Muscle of leg (tissue), 11 donors: ENCODE measurements around the gene LYSMD1. TPM values are rescaled to one million over a fixed set of nuclear protein-coding genes. Genes with fewer than 3 reads are reported as not detected.
A peak's percentile ranks its signal among the peaks of the same experiment; 100 is the strongest.

Source experiments
- DNase-seq: peaks from one replicate; pipeline ENCODE4 v3.0.0; 2013
- H3K27ac ChIP-seq: one replicate; pipeline ENCODE4 v1.5.1; 2013; ENCODE audit warnings: mild to moderate bottlenecking, low read length, control low read depth
- H3K27me3 ChIP-seq: one replicate; pipeline ENCODE4 v1.6.1; 2013; ENCODE audit warnings: low read length; ENCODE audit not compliant: control insufficient read depth, insufficient read depth
- H3K36me3 ChIP-seq: one replicate; pipeline ENCODE4 v1.6.1; 2013; ENCODE audit warnings: low read length; ENCODE audit not compliant: control insufficient read depth, insufficient read depth
- H3K4me1 ChIP-seq: one replicate; pipeline ENCODE4 v1.6.1; 2013; ENCODE audit warnings: low read length; ENCODE audit not compliant: control insufficient read depth, insufficient read depth
- H3K4me3 ChIP-seq: one replicate; pipeline ENCODE4 v1.5.1; 2013; ENCODE audit warnings: low read length, control low read depth
- H3K9me3 ChIP-seq: replicated peaks from 2 replicates; pipeline ENCODE4 v1.6.1; 2013; ENCODE audit warnings: low read depth, low read length; ENCODE audit not compliant: control insufficient read depth
- WGBS: methylation state at CpG from one replicate; pipeline ENCODE4 v1.1.5; 2013; ENCODE audit warnings: missing lambda C conversion rate; ENCODE audit not compliant: insufficient coverage; 5-methylcytosine and 5-hydroxymethylcytosine counted together
- polyA plus RNA-seq, 8 donors: library from polyadenylated mRNA; unstranded; fragments of 120-200 nt; gene quantifications; one replicate each; pipeline versions ENCODE4 v1.2.1 to v1.2.3, GENCODE V29; 2013; ENCODE audit warnings: inconsistent platforms in 1 of 8, low replicate concordance in 1 of 8; ENCODE audit not compliant: insufficient read length in 8 of 8, insufficient read depth in 1 of 8
- total RNA-seq: library from RNA; stranded (reverse); fragments of 120-200 nt; gene quantifications from one replicate; pipeline ENCODE4 v1.2.4, GENCODE V29; 2013

LYSMD1 gene
- total and polyA plus RNA-seq, 9 donors = 10.2 to 14.1 (median 11.7) TPM

- H3K4me1 ChIP-seq = peaks cover 24% of the 10 kb centered on the region
- DNase-seq = peak; percentile 95
- H3K9me3 ChIP-seq = no peaks in the 10 kb centered on the region
- H3K27ac ChIP-seq = peak overlapping the region; percentile 74
- H3K27me3 ChIP-seq = no peaks in the 10 kb centered on the region
- peak overlapping the region; percentile 41 for H3K4me3 ChIP-seq
- WGBS = 8% methylated on average over 43 of the region's 45 CpGs
- peaks cover 30% of the 10 kb centered on the region for H3K36me3 ChIP-seq
Observed at GRCh38 chr1:151130987-151131586, 34.6 kb downstream of the LYSMD1 start.

- DNase-seq = no peak
- no peaks in the 10 kb centered on the region for H3K27me3 ChIP-seq
Observed at GRCh38 chr1:151128800-151129199, 36.9 kb downstream of the LYSMD1 start.

GRCh38 chr1:151124763-151125403 is 40.8 kb downstream of the LYSMD1 start:
- no peak for DNase-seq
- no peak overlapping the region for H3K4me3 ChIP-seq
- no CpG with 5 or more reads among the region's 5 CpGs for WGBS
- no peak overlapping the region for H3K27ac ChIP-seq
- H3K4me1 ChIP-seq = no peaks in the 10 kb centered on the region
- no peaks in the 10 kb centered on the region for H3K9me3 ChIP-seq
- no peaks in the 10 kb centered on the region for H3K27me3 ChIP-seq
- peaks cover 2% of the 10 kb centered on the region for H3K36me3 ChIP-seq

More at GRCh38 chr1:151128800-151129199, 36.9 kb downstream of the LYSMD1 start:
- H3K9me3 ChIP-seq = no peaks in the 10 kb centered on the region
- H3K27ac ChIP-seq = no peak overlapping the region
- H3K4me3 ChIP-seq = no peak overlapping the region
- peaks cover 23% of the 10 kb centered on the region for H3K4me1 ChIP-seq
- WGBS = 80% methylated on average over 2 of the region's 6 CpGs
- H3K36me3 ChIP-seq = peaks cover 7% of the 10 kb centered on the region

GRCh38 chr1:151113877-151114276 is 51.8 kb downstream of the LYSMD1 start:
- Histone ChIP-seq H3K27me3 (no peaks in the 10 kb centered on the region), H3K4me1 (no peaks in the 10 kb centered on the region), H3K36me3 (peaks cover 10% of the 10 kb centered on the region), H3K9me3 (no peaks in the 10 kb centered on the region), H3K4me3 (no peak overlapping the region), H3K27ac (no peak overlapping the region)
- no peak for DNase-seq
- WGBS = no CpG with 5 or more reads among the region's 5 CpGs

Other genes with a start within 250 kb of the LYSMD1 start
- 40.6 TPM for gene SETDB1, start 239.5 kb downstream of the LYSMD1 start, total RNA-seq
- 10 to 100 TPM; 31.5 to 41.5 (median 36.3) TPM for gene SETDB1, start 239.5 kb downstream of the LYSMD1 start, polyA plus RNA-seq
- 47.3 TPM for gene CERS2, start 191.1 kb downstream of the LYSMD1 start, total RNA-seq
- gene CERS2, start 191.1 kb downstream of the LYSMD1 start, polyA plus RNA-seq = 100 to 1,000 TPM in 2 of 8 donors, 10 to 100 TPM in 6; 62.3 to 111 (median 84.0) TPM
- 0.04 TPM for gene ANXA9, start 183.6 kb downstream of the LYSMD1 start, total RNA-seq
- gene ANXA9, start 183.6 kb downstream of the LYSMD1 start, polyA plus RNA-seq = 1 to 10 TPM; 2.1 to 3.5 (median 2.5) TPM
- 15.7 TPM for gene MINDY1, start 159.0 kb downstream of the LYSMD1 start, total RNA-seq
- 10 to 100 TPM; 15.8 to 20.4 (median 17.0) TPM for gene MINDY1, start 159.0 kb downstream of the LYSMD1 start, polyA plus RNA-seq
- gene PRUNE1, start 157.5 kb downstream of the LYSMD1 start, total RNA-seq = 19.3 TPM
- gene PRUNE1, start 157.5 kb downstream of the LYSMD1 start, polyA plus RNA-seq = 10 to 100 TPM; 23.4 to 29.8 (median 25.6) TPM
- 0.53 TPM for gene BNIPL, start 129.3 kb downstream of the LYSMD1 start, total RNA-seq
- gene BNIPL, start 129.3 kb downstream of the LYSMD1 start, polyA plus RNA-seq = 1 to 10 TPM in 3 of 8 donors, under 1 TPM in 5; 0.22 to 5.1 (median 0.69) TPM
- gene C1orf56, start 118.2 kb downstream of the LYSMD1 start, total RNA-seq = 2.6 TPM
- 1 to 10 TPM; 4.7 to 8.6 (median 5.9) TPM for gene C1orf56, start 118.2 kb downstream of the LYSMD1 start, polyA plus RNA-seq
- gene CDC42SE1, start 106.3 kb downstream of the LYSMD1 start, total RNA-seq = 42.6 TPM
- gene CDC42SE1, start 106.3 kb downstream of the LYSMD1 start, polyA plus RNA-seq = 10 to 100 TPM; 47.5 to 68.4 (median 54.3) TPM
- gene MLLT11, start 105.5 kb downstream of the LYSMD1 start, total RNA-seq = 5.5 TPM
- gene MLLT11, start 105.5 kb downstream of the LYSMD1 start, polyA plus RNA-seq = 10 to 100 TPM; 11.0 to 20.1 (median 15.2) TPM
- 8.2 TPM for gene GABPB2, start 95.1 kb downstream of the LYSMD1 start, total RNA-seq
- 1 to 10 TPM; 3.7 to 6.3 (median 4.8) TPM for gene GABPB2, start 95.1 kb downstream of the LYSMD1 start, polyA plus RNA-seq
- 33.4 TPM for gene SEMA6C, start 19.3 kb downstream of the LYSMD1 start, total RNA-seq
- gene SEMA6C, start 19.3 kb downstream of the LYSMD1 start, polyA plus RNA-seq = 100 to 1,000 TPM in 1 of 8 donors, 10 to 100 TPM in 7; 56.3 to 112 (median 88.1) TPM
- gene TNFAIP8L2, start 9.3 kb downstream of the LYSMD1 start, total RNA-seq = 3.0 TPM
- gene TNFAIP8L2, start 9.3 kb downstream of the LYSMD1 start, polyA plus RNA-seq = 1 to 10 TPM; 1.5 to 2.5 (median 2.1) TPM
- 53.6 TPM for gene SCNM1, start 242 bp upstream of the LYSMD1 start, total RNA-seq
- gene SCNM1, start 242 bp upstream of the LYSMD1 start, polyA plus RNA-seq = 10 to 100 TPM; 32.9 to 42.8 (median 36.7) TPM
- 15.2 TPM for gene TMOD4, start 10.1 kb upstream of the LYSMD1 start, total RNA-seq
- gene TMOD4, start 10.1 kb upstream of the LYSMD1 start, polyA plus RNA-seq = 10 to 100 TPM; 15.4 to 38.4 (median 22.6) TPM
- gene VPS72, start 24.3 kb upstream of the LYSMD1 start, total RNA-seq = 45.0 TPM
- 10 to 100 TPM; 44.2 to 59.9 (median 52.8) TPM for gene VPS72, start 24.3 kb upstream of the LYSMD1 start, polyA plus RNA-seq
- 27.1 TPM for gene PIP5K1A, start 32.6 kb upstream of the LYSMD1 start, total RNA-seq
- 10 to 100 TPM; 35.0 to 46.0 (median 38.3) TPM for gene PIP5K1A, start 32.6 kb upstream of the LYSMD1 start, polyA plus RNA-seq
- gene PSMD4, start 88.8 kb upstream of the LYSMD1 start, total RNA-seq = 183 TPM
- gene PSMD4, start 88.8 kb upstream of the LYSMD1 start, polyA plus RNA-seq = 100 to 1,000 TPM; 122 to 141 (median 128) TPM
- gene ZNF687, start 116.4 kb upstream of the LYSMD1 start, total RNA-seq = 8.5 TPM
- 10 to 100 TPM; 11.1 to 14.8 (median 13.7) TPM for gene ZNF687, start 116.4 kb upstream of the LYSMD1 start, polyA plus RNA-seq
- 31.4 TPM for gene PI4KB, start 161.5 kb upstream of the LYSMD1 start, total RNA-seq
- gene PI4KB, start 161.5 kb upstream of the LYSMD1 start, polyA plus RNA-seq = 10 to 100 TPM; 43.6 to 59.1 (median 51.9) TPM
- 28.1 TPM for gene RFX5, start 181.3 kb upstream of the LYSMD1 start, total RNA-seq
- gene RFX5, start 181.3 kb upstream of the LYSMD1 start, polyA plus RNA-seq = 10 to 100 TPM; 20.2 to 30.3 (median 24.6) TPM
- gene SELENBP1, start 206.8 kb upstream of the LYSMD1 start, total RNA-seq = 31.2 TPM
- gene SELENBP1, start 206.8 kb upstream of the LYSMD1 start, polyA plus RNA-seq = 10 to 100 TPM; 28.2 to 50.1 (median 37.6) TPM
- gene PSMB4, start 233.7 kb upstream of the LYSMD1 start, total RNA-seq = 211 TPM
- gene PSMB4, start 233.7 kb upstream of the LYSMD1 start, polyA plus RNA-seq = 100 to 1,000 TPM; 158 to 193 (median 184) TPM